ENCODE measurements around the gene C1orf56.

The C1orf56 gene

GRCh38 chr1:151054971-151055547 lies 7.5 kb downstream of the C1orf56 start:
- DNase-seq (ENCODE audit: low read depth) = no peak
- H3K4me3 ChIP-seq (ENCODE audit: low read depth, low read length) = no peak overlapping the region
- no peak for TF ChIP-seq CTCF (IDR thresholded peaks at IDR 0.05; ENCODE audit: low read depth, low read length, missing control alignments)

- DNase-seq (ENCODE audit: low read depth) = no peak
- no peak overlapping the region for H3K4me3 ChIP-seq (ENCODE audit: low read depth, low read length)
- TF ChIP-seq CTCF (IDR thresholded peaks at IDR 0.05; ENCODE audit: low read depth, low read length, missing control alignments) = no peak
Measured at GRCh38 chr1:151055581-151055980, 8.0 kb downstream of the C1orf56 start.

- peak overlapping the region; percentile 80; the same call in 1 of the 2 replicates for H3K4me3 ChIP-seq (ENCODE audit: low read depth, low read length)
- TF ChIP-seq CTCF (IDR thresholded peaks at IDR 0.05; ENCODE audit: low read depth, low read length, missing control alignments) = no peak
- DNase-seq (ENCODE audit: low read depth) = no peak
Measured at GRCh38 chr1:151056149-151056548, 8.6 kb downstream of the C1orf56 start.

- TF ChIP-seq CTCF (IDR thresholded peaks at IDR 0.05; ENCODE audit: low read depth, low read length, missing control alignments) = no peak
- DNase-seq (ENCODE audit: low read depth) = no peak
- H3K4me3 ChIP-seq (ENCODE audit: low read depth, low read length) = peak overlapping the region; percentile 80
Measured at GRCh38 chr1:151058692-151059091, 11.1 kb downstream of the C1orf56 start.

- peak; percentile 82 for TF ChIP-seq CTCF (IDR thresholded peaks at IDR 0.05; ENCODE audit: low read depth, low read length, missing control alignments)
- peak; percentile 63 for DNase-seq (ENCODE audit: low read depth)
- H3K4me3 ChIP-seq (ENCODE audit: low read depth, low read length) = peak within 1 kb of the TSS; percentile 80
Measured at GRCh38 chr1:151059109-151060006, 11.8 kb downstream of the C1orf56 start, which contains the start of gene CDC42SE1. TSS of gene CDC42SE1 (minus strand) at chr1:151059622. CDS start at chr1:151055730, 3,892 bp downstream.

- no peak for TF ChIP-seq CTCF (IDR thresholded peaks at IDR 0.05; ENCODE audit: low read depth, low read length, missing control alignments)
- H3K4me3 ChIP-seq (ENCODE audit: low read depth, low read length) = peak within 1 kb of the TSS; percentile 80
- DNase-seq (ENCODE audit: low read depth) = no peak
Measured at GRCh38 chr1:151060007-151060656, 12.6 kb downstream of the C1orf56 start, which contains the start of gene MLLT11. TSS of gene MLLT11 (plus strand) at chr1:151060397. CDS start at chr1:151067225, 6,828 bp downstream.
